Thoracic aorta (tissue), 2 donors: ENCODE measurements around the gene KIRREL3. TPM values are rescaled to one million over a fixed set of nuclear protein-coding genes. Genes with fewer than 3 reads are reported as not detected.

Source experiments
- ATAC-seq: fragments of 150-250 bp; one replicate; pipeline ENCODE4 v1.8.0; 2017; ENCODE audit warnings: low read depth; ENCODE audit not compliant: insufficient number of reproducible peaks, low FRiP score
- DNase-seq: peaks from one replicate; pipeline ENCODE4 v3.0.0-alpha.2; 2020; ENCODE audit warnings: low spot score
- H3K27ac ChIP-seq, 2 donors: fragments of 200-600 bp; sonication (generic); 1 replicate in 1 of 2; 2 replicates in 1 of 2; pipeline ENCODE4 v1.5.1; 2016; ENCODE audit warnings: mild to moderate bottlenecking in 2 of 2, moderate library complexity in 2 of 2
- H3K27me3 ChIP-seq: fragments of 200-600 bp; sonication (generic); replicated peaks from 2 replicates; pipeline ENCODE4 v1.6.0; 2016; ENCODE audit warnings: mild to moderate bottlenecking; ENCODE audit not compliant: insufficient read depth
- H3K36me3 ChIP-seq: fragments of 200-600 bp; sonication (generic); one replicate; pipeline ENCODE4 v1.5.1; 2016
- H3K4me1 ChIP-seq, 2 donors: fragments of 200-600 bp; sonication (generic); 1 replicate in 1 of 2; 2 replicates in 1 of 2; pipeline versions ENCODE4 v1.5.1 to v1.6.0; 2016; ENCODE audit warnings: low read depth in 2 of 2, mild to moderate bottlenecking in 1 of 2; ENCODE audit not compliant: control insufficient read depth in 1 of 2
- H3K4me3 ChIP-seq: fragments of 200-600 bp; sonication (generic); 2 replicates; pipeline ENCODE4 v1.5.1; 2016; ENCODE audit warnings: mild to moderate bottlenecking
- H3K9me3 ChIP-seq: fragments of 200-600 bp; sonication (generic); 2 replicates; pipeline ENCODE4 v1.5.1; 2016
- total RNA-seq, 2 donors: library from RNA; depleted of rRNA; stranded (reverse); fragments of >200 nt; gene quantifications; one replicate each; pipeline versions ENCODE4 v1.1.0 to v1.2.3, GENCODE V29; 2016
- TF ChIP-seq, protein P1 (sequence below): fragments of 200-600 bp; sonication (generic); IDR thresholded peaks from one replicate; pipeline ENCODE4 v1.5.1; 2019; ENCODE audit warnings: antibody characterized with exemption

The KIRREL3 gene
- total RNA-seq, 2 donors from 2014 or later = not detected

DNA sequence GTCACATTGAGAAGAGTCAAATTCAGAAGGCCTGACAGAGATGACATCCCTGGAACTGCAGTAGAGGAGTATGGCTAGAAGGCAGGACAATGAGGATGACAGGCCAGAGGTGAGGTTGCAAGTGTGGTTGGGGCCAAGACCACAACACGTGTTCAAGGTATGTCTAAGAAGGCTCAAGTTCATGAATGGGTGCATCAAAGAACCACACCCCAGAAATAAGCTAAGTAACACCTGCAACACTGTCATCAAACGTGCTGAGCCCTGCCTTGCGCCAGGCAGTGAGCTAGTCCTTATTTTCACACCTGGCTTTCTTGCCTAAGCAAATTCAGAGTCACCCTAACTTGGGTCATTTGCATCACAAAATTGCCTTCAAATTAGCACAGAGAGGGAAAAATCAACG lies 313.6 kb downstream of the KIRREL3 start:
- no peaks in the 10 kb centered on the region for H3K9me3 ChIP-seq
- H3K27ac ChIP-seq = no peak overlapping the region
- no peak for DNase-seq
- H3K36me3 ChIP-seq = no peaks in the 10 kb centered on the region
- TF ChIP-seq, protein P1, sequence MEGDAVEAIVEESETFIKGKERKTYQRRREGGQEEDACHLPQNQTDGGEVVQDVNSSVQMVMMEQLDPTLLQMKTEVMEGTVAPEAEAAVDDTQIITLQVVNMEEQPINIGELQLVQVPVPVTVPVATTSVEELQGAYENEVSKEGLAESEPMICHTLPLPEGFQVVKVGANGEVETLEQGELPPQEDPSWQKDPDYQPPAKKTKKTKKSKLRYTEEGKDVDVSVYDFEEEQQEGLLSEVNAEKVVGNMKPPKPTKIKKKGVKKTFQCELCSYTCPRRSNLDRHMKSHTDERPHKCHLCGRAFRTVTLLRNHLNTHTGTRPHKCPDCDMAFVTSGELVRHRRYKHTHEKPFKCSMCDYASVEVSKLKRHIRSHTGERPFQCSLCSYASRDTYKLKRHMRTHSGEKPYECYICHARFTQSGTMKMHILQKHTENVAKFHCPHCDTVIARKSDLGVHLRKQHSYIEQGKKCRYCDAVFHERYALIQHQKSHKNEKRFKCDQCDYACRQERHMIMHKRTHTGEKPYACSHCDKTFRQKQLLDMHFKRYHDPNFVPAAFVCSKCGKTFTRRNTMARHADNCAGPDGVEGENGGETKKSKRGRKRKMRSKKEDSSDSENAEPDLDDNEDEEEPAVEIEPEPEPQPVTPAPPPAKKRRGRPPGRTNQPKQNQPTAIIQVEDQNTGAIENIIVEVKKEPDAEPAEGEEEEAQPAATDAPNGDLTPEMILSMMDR = no peak
- no peaks in the 10 kb centered on the region for H3K27me3 ChIP-seq
- H3K4me1 ChIP-seq = no peaks in the 10 kb centered on the region
- no peak overlapping the region for H3K4me3 ChIP-seq
- no peak for ATAC-seq

DNA sequence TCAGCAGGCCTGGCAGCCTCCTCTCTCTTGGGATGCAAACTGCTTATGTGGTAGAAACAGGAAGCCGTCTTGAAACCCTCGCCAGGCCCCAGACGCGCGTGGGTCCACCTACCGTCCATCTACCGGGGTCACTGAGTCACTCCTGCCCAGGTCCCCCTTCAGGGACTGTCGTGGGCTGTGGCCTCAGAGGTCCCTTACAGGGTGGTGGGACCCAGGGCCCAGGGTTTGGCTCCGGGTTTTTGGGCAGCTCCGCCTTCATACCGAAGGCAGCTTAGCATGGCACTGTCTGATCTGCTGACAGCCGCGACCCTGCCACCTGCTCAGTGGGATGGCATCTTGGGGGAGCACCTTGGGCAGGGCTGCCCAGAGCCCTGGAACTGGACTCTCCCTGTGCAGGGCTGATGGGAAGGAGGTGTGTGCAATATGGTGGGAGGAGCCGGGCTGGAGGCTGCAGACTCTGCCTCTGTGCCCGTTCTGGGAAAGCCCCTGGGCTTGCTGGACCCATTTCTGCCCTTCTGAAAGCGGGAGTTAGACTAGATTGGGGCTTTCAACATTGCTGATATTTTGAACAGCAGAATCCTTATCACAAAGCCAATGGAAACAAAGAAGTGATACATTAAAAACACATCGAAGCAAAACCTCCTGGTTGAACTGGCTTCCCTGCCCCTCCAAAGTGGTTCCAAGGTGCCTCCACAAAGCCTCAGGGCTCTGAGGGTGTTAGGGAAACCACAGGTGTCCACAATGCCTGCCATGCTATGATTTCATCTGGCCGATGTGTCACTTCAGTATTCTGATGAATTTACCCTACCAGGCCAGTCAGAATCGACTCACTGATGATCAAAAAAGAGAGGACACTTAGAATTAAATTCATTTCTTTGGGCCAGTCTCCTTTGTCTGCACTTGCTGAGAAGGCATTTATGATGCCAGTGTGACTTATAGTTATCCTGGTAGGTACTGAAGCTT lies 316.5 kb downstream of the KIRREL3 start:
- TF ChIP-seq, protein P1 = no peak
- no peak overlapping the region for H3K27ac ChIP-seq
- ATAC-seq (no peak), DNase-seq (no peak)
- no peaks in the 10 kb centered on the region for H3K36me3 ChIP-seq
- no peak overlapping the region for H3K4me3 ChIP-seq
- no peaks in the 10 kb centered on the region for H3K4me1 ChIP-seq
- no peaks in the 10 kb centered on the region for H3K27me3 ChIP-seq
- no peaks in the 10 kb centered on the region for H3K9me3 ChIP-seq

DNA sequence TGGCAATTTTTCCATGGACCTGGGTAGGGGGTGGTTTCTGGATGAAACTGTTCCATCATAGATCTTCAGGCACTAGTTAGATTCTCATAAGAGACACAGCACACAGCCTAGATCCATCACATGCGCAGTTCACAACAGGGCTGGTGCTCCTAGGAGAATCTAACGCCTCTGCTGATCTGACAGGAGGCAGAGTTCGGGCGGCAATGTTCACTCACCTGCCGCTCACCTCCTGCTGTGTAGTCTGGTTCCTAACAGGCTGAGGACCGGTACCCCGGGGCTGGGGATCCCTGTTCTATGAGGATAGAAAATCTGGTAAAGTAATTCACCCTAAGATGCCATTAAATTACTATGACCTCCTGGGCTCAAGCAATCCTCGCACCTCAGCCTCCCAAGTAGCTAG lies 318.0 kb downstream of the KIRREL3 start:
- DNase-seq = no peak
- no peak for ATAC-seq
- no peaks in the 10 kb centered on the region for H3K27me3 ChIP-seq
- TF ChIP-seq, protein P1 = no peak
- no peaks in the 10 kb centered on the region for H3K4me1 ChIP-seq
- H3K36me3 ChIP-seq = no peaks in the 10 kb centered on the region
- H3K9me3 ChIP-seq = no peaks in the 10 kb centered on the region
- H3K27ac ChIP-seq = no peak overlapping the region
- no peak overlapping the region for H3K4me3 ChIP-seq

DNA sequence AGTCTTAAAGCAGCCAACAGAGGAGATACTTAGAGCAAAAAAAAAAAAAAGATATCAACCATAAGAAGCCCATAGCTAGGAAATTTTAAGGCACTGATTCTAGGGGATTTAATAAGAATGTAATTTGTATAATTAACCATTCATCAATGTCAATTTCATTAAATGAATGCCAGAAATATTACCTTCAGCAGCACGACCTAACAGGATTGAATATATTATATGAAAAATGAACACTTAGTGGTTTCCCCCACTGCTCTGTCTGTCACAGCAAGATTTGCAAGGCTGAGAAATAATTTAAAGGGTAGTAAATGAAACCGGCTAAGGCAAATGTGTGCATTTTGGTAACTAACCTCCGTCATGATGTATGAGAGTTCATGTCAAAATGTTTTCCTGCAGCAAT lies 319.9 kb downstream of the KIRREL3 start:
- no peak overlapping the region for H3K27ac ChIP-seq
- TF ChIP-seq, protein P1 = no peak
- H3K9me3 ChIP-seq = no peaks in the 10 kb centered on the region
- DNase-seq (no peak), ATAC-seq (no peak)
- no peaks in the 10 kb centered on the region for H3K27me3 ChIP-seq
- no peak overlapping the region for H3K4me3 ChIP-seq
- no peaks in the 10 kb centered on the region for H3K4me1 ChIP-seq
- no peaks in the 10 kb centered on the region for H3K36me3 ChIP-seq

DNA sequence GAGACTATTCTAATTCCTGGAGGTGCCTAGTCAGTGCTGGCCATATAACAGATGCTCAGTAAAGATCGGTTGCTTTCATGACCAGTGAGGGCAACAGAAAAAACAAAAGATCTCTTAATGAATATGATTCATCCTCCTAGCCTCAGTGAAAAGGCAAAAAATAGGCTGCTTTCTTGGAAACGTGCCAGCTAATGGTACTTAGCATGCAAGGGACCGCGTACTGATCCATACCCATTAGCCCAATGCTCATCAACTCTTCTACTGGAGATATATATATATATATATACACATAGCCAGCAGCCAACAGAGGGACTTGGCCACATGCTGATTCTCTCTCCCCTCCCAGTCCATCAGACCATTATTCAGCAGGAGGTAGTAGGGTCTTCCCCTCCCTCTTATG lies 320.4 kb downstream of the KIRREL3 start:
- Histone ChIP-seq H3K4me3 (no peak overlapping the region), H3K27me3 (no peaks in the 10 kb centered on the region), H3K4me1 (no peaks in the 10 kb centered on the region), H3K27ac (no peak overlapping the region), H3K36me3 (no peaks in the 10 kb centered on the region), H3K9me3 (no peaks in the 10 kb centered on the region)
- TF ChIP-seq, protein P1 = no peak
- ATAC-seq (no peak), DNase-seq (no peak)
